HG03066 (cell line): ENCODE results near the gene CCNY.

Experiments
- ATAC-seq: cut with Tn5 transposase; IDR thresholded peaks from one replicate; pipeline ENCODE4 v1.9.1; 2021; ENCODE audit warnings: low read depth; ENCODE audit not compliant: unreplicated experiment

The CCNY gene

GRCh38 chr10:35448687-35449662, 112.7 kb downstream of the CCNY start:
- no peak for ATAC-seq

DNA sequence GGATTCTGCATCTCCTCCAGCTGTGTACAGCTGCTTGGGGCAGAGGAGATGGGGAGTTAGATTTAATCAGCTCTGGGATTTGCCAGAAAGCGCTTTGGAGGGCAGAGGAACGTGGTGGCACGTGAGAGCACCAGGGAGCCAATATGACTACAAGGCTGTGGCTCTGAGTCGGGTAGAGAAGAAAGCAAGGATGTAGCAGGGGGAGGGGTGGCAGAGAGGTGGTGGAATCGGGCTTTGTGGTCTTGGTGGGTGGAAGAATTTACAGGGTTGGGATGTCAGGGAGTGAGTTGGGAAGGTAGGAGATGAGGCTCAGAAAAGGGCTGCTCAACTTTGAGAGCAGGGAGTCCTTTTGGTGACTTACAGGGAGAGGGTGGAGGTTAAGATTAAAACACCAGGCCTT, 113.6 kb downstream of the CCNY start:
- ATAC-seq = no peak

- peak; percentile 97 for ATAC-seq
Measured at GRCh38 chr10:35451151-35452016, 115.1 kb downstream of the CCNY start.

DNA sequence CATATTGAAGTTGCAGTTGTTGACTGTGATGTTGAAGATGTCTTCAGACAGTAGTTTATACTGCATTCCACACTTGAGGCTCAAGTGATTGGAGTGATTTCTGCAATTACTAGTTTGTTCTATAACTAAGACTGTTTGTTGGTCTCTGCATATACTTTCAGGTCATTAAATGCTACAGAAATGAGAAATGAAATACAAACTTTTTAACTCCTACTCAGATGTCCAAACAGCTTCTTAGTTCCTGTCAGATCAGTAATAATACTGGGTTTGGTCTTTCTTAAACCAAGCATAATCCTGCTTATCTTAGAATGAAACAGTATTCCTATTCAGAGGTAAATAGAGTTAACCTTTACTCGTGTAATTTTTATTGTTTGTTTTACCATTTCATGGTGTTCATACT, 115.9 kb downstream of the CCNY start:
- ATAC-seq = no peak

GRCh38 chr10:35452847-35453246, 116.5 kb downstream of the CCNY start:
- ATAC-seq = no peak

DNA sequence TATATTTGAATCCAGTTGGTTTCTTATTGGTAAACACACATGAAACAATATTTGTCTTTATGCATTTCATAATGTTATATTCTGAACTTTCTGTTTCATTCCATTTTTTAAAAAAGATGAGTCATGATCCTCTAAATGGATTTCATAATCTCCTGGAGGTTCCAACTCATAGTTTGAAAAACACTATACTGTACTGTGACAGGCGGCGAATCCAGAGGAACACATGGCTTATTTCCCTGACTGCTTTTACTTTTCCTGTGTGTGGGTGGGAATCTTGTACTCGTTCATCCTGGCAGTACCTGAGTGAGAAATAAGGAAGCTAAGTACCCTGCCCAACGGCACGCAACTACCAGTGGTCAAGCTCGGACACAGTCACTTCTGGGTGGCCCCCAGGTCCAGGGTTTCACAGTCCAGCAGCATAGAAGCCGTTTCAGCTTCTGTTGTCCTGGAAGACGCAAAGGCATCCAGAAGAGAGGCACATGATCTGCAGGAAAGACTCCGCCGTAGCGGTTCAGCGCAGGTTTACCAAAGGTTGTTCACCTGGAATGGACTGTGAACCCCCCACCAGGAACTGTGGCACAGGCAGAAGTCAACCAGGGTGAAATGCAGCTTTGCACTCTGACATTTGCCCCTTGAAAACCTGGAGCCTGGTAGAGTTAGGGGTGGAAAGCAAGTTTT, 117.7 kb downstream of the CCNY start:
- no peak for ATAC-seq

DNA sequence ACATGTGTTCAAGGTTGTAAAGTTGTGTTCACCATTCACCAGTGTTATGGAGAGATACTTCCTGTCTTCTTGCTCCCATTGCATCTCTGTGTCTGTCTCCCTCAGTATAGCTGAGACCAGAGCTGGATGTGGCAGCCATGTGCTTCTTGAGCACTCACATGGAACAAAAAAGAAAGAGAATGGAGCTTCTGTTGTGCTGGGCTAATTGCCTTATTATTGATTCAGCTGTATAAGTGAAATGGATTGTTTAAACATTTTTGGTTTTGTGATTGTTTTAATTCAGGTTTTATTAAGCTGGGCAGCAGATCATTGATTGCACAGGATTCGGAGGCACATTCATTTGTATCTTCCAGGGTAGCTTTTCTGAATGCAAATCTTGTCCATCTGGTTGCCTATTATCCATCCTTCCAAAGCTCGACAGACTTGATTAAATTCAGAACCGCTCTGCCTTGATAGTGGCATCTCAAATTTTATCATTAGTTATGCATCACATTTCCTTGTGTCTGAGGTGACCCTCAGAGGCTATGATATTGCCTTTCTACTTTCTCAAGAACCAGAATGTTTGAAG, 119.9 kb downstream of the CCNY start:
- ATAC-seq = no peak

DNA sequence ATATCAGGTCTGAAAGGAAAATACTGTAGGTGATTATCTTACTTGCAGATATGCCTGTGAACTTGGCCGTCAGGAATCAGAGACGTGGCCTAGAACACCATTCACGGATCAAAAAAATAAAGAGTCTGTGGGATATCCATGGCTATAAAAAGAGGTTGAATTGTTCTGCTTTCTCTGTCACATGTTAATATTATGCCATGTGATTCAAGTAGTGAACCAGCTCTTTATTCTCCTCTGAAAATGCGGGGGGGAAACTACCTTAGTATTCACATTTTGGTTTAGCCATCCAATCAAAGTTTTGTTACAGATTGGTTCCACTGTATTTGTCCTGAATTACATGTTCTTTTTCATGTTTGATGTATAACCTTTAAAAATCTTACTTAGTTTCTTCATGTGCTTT, 120.5 kb downstream of the CCNY start:
- no peak for ATAC-seq

- ATAC-seq = no peak
Measured at GRCh38 chr10:35458500-35459448, 122.5 kb downstream of the CCNY start.

GRCh38 chr10:35459449-35459847, 123.1 kb downstream of the CCNY start:
- ATAC-seq = no peak

DNA sequence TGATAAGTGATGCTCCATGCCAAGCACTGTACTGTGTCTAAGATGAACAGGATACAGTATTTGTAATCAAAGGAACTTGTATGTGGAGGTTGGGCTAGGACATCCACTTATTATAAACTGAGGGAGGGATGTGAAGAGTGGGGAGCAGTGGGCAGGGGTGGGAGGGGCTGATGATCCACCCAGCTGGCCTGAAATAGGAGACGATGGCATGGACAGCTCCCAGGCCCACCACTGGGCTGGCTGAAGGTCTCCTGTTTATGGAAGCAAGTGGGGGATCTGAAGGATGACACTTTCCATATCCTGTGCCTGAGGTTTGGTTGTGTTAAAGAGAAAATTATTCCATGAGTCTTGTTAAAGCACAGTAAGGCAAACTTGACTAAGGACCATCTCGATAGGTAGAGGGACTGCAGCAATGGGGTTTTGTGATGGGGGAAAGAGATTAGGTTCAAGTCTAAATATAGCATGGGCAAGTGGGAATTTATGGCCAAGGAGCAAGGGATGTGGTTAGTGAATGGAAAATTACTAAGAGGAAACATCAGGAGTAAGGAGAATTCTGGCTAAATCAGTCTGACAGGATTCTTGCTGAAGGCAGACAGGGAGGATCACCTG, 124.6 kb downstream of the CCNY start:
- no peak for ATAC-seq

DNA sequence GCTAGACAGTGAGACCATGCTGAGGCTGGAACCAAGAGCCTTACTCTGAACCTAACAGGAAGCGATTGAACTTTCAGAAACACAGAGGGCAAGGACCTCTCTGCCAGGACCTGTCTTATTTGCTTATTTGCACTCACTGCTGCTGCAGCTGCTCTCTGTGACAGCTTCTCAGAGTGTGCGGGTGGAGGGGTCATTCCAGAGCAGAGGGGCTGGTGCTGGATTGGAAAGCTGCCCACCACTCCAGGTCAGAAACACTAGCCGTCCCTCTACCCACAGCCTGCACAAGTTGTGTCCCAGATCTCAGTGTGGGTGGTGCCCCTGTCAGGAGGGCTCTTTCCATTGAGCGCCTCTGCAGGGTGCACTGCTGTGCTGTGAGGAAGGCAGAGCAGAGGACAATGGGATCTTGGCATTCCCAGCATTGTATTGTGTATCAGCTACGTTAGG, 126.2 kb downstream of the CCNY start:
- peak; percentile 80 for ATAC-seq

DNA sequence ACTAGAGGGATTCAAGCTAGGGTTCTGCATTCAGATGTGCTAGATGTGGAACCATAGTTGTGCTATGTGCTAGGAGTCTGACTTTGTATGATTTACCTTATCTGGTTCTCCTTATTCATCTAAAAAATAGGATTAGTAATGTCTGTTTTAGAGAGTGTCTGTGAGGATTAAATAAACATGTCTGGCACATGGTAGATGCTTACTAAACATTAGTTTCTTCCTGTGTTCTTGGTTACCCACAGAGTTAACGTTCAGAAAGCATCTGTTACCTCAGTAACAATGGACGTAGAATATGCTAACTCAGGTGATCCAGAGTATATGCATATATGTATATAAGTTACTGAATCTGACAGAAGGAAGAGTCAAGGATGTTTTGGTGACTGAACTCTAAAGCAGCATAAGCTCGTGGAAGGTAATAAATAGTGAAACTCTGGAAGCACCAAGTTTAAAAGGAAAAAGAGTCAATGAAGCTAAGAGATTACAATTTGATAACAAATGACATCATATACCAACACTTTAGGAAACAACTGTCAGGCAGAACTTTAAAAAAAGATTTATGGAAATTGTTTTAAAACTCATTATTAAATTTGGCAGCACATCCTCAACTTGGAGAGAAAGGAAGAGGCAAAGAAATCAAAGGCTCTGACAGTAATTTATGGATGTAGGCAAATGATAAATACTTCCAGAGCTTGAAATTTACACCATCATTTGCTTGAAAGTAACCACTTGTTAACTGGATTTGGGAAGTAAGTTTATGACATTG, 127.0 kb downstream of the CCNY start:
- ATAC-seq = no peak

DNA sequence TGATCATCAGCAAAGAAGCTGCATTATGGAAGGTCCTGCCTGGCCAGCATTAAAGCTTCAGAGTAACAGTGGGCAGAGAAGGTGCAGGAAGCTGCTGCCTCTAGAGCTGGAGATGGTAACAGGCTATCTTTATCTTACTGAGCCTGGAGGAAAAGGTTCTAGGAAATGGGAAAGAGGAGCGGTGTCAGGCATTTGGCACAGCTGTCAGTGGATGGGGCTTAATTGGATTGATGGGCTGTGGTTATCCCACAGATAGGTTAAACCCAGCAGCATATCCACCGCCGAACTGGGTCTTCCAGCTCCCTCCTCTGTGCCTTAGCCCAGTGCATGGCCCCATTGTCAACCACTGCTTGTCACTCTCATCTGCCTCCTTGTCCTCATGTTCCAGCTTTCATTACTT, 127.6 kb downstream of the CCNY start:
- ATAC-seq = no peak

- ATAC-seq = no peak
Measured at GRCh38 chr10:35464825-35465456, 128.6 kb downstream of the CCNY start.

- ATAC-seq = no peak
Measured at GRCh38 chr10:35465673-35466072, 129.4 kb downstream of the CCNY start.

DNA sequence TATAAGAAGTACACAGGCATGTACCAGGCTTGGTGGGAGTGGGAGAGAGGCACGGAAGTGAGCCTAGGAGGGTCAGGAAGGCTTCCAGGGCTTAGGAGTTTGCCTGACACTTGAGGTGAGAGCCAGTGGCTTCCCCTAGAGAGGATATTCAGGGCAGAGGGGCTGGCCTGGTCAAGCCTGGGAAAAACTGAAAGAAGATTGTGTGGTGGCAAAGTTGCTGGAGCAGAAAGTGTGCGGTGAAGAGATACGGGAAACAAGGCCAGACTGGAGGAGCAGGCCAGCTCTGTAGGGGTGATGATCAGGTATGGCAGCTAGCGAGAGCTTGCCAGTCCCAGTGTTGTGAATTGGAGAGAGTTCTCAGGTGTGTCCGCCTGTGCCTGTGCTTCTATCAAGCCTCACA, 129.9 kb downstream of the CCNY start:
- no peak for ATAC-seq

DNA sequence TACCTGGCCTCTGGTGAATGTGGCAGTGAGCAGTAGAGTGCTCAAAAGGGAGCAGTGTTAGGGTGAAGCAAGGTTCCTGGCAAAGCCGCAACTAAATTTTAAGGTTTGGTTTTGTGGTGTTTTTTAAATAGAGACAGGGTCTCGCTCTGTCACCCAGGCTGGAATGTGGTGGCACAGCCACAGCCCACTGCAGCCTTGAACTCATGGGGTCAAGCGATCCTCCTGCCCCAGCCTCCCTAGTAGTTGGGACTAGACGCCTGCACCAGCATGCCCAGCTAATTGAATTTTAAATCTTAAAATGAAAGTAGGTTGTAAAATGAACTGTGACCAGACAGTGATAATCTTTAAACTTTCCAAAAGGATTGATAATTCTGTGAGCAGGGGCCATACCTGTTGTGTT, 130.4 kb downstream of the CCNY start:
- no peak for ATAC-seq
